Measurements from ENCODE around the gene TP73.

TP73 gene

GRCh38 chr1:3736131-3736561 lies 83.8 kb downstream of the TP73 start:
- Histone ChIP-seq H3K27me3 (ENCODE audit: insufficient read depth, low read depth) (peaks cover 98% of the 10 kb centered on the region), H3K4me3 (IDR thresholded peaks at IDR 0.05; ENCODE audit: insufficient read depth, low read depth, low read length) (no peak overlapping the region), H4K20me1 (ENCODE audit: insufficient read depth) (no peaks in the 10 kb centered on the region), H3K36me3 (ENCODE audit: insufficient read depth) (no peaks in the 10 kb centered on the region), H3K79me2 (ENCODE audit: insufficient read depth, low read depth) (no peaks in the 10 kb centered on the region), H3K4me2 (no peak overlapping the region), H3K9ac (no peak overlapping the region), H3K27ac (no peak overlapping the region), H2AFZ (ENCODE audit: low read depth) (no peak overlapping the region), H3K4me1 (ENCODE audit: low read depth, poor library complexity, severe bottlenecking) (no peaks in the 10 kb centered on the region)
- TF ChIP-seq CTCF (conservative IDR thresholded peaks at IDR 0.05; ENCODE audit: low read depth, low read length): no peak

- Histone ChIP-seq H4K20me1 (ENCODE audit: insufficient read depth) (no peaks in the 10 kb centered on the region), H2AFZ (ENCODE audit: low read depth) (no peak overlapping the region), H3K36me3 (ENCODE audit: insufficient read depth) (no peaks in the 10 kb centered on the region), H3K9ac (no peak overlapping the region), H3K27me3 (ENCODE audit: insufficient read depth, low read depth) (peaks cover 98% of the 10 kb centered on the region), H3K4me3 (IDR thresholded peaks at IDR 0.05; ENCODE audit: insufficient read depth, low read depth, low read length) (no peak overlapping the region), H3K4me1 (ENCODE audit: low read depth, poor library complexity, severe bottlenecking) (no peaks in the 10 kb centered on the region), H3K4me2 (no peak overlapping the region), H3K27ac (no peak overlapping the region), H3K79me2 (ENCODE audit: insufficient read depth, low read depth) (no peaks in the 10 kb centered on the region)
- TF ChIP-seq CTCF (conservative IDR thresholded peaks at IDR 0.05; ENCODE audit: low read depth, low read length): no peak
Measured at GRCh38 chr1:3736708-3737107, 84.4 kb downstream of the TP73 start.

- H2AFZ ChIP-seq (ENCODE audit: low read depth): no peak overlapping the region
- H4K20me1 ChIP-seq (ENCODE audit: insufficient read depth): no peaks in the 10 kb centered on the region
Measured at GRCh38 chr1:3738943-3739342, 86.6 kb downstream of the TP73 start.

GRCh38 chr1:3740042-3740441 lies 87.7 kb downstream of the TP73 start:
- H3K4me3 ChIP-seq (IDR thresholded peaks at IDR 0.05; ENCODE audit: insufficient read depth, low read depth, low read length): no peak overlapping the region
- H4K20me1 ChIP-seq (ENCODE audit: insufficient read depth): no peaks in the 10 kb centered on the region
- H3K36me3 ChIP-seq (ENCODE audit: insufficient read depth): no peaks in the 10 kb centered on the region
- no peak overlapping the region for H3K4me2 ChIP-seq
- no peak for TF ChIP-seq CTCF (conservative IDR thresholded peaks at IDR 0.05; ENCODE audit: low read depth, low read length)
- H3K27ac ChIP-seq: no peak overlapping the region
- H2AFZ ChIP-seq (ENCODE audit: low read depth): no peak overlapping the region
- H3K27me3 ChIP-seq (ENCODE audit: insufficient read depth, low read depth): peaks cover 100% of the 10 kb centered on the region
- no peak overlapping the region for H3K9ac ChIP-seq
- no peaks in the 10 kb centered on the region for H3K4me1 ChIP-seq (ENCODE audit: low read depth, poor library complexity, severe bottlenecking)
- H3K79me2 ChIP-seq (ENCODE audit: insufficient read depth, low read depth): no peaks in the 10 kb centered on the region

More at GRCh38 chr1:3738943-3739342, 86.6 kb downstream of the TP73 start:
- Histone ChIP-seq H3K27ac (no peak overlapping the region), H3K4me1 (ENCODE audit: low read depth, poor library complexity, severe bottlenecking) (no peaks in the 10 kb centered on the region), H3K4me3 (IDR thresholded peaks at IDR 0.05; ENCODE audit: insufficient read depth, low read depth, low read length) (no peak overlapping the region), H3K36me3 (ENCODE audit: insufficient read depth) (no peaks in the 10 kb centered on the region), H3K27me3 (ENCODE audit: insufficient read depth, low read depth) (peaks cover 98% of the 10 kb centered on the region), H3K79me2 (ENCODE audit: insufficient read depth, low read depth) (no peaks in the 10 kb centered on the region), H3K9ac (no peak overlapping the region), H3K4me2 (no peak overlapping the region)
- TF ChIP-seq CTCF (conservative IDR thresholded peaks at IDR 0.05; ENCODE audit: low read depth, low read length): no peak

Measured in KMS-11 (cell line).